Thyroid gland (tissue), 4 donors: ENCODE results near the gene HSPH1. TPM values are rescaled to one million over a fixed set of nuclear protein-coding genes. Genes with fewer than 3 reads are reported as not detected.

Source experiments
- DNase-seq, 2 donors: peaks; one replicate each; pipeline ENCODE4 v3.0.0-alpha.2; 2019
- H3K27ac ChIP-seq, 3 donors: fragments of 200-600 bp; sonication (generic); 1 replicate in 2 of 3; 2 replicates in 1 of 3; pipeline ENCODE4 v1.5.1; 2016 to 2019; ENCODE audit warnings: mild to moderate bottlenecking in 1 of 3, moderate library complexity in 1 of 3
- H3K27me3 ChIP-seq: fragments of 200-600 bp; sonication (generic); one replicate; pipeline ENCODE4 v1.5.1; 2019
- H3K36me3 ChIP-seq, 2 donors: fragments of 200-600 bp; sonication (generic); one replicate each; pipeline ENCODE4 v1.5.1; 2016 to 2019
- H3K4me1 ChIP-seq, 2 donors: fragments of 200-600 bp; sonication (generic); one replicate each; pipeline ENCODE4 v1.5.1; 2017 to 2019
- H3K4me3 ChIP-seq, 3 donors: fragments of 200-600 bp; sonication (generic); replicated peaks in 1 of 3; 1 replicate in 2 of 3; 2 replicates in 1 of 3; pipeline ENCODE4 v1.5.1; 2016; ENCODE audit warnings: mild to moderate bottlenecking in 1 of 3
- H3K9me3 ChIP-seq: fragments of 200-600 bp; sonication (generic); one replicate; pipeline ENCODE4 v1.5.1; 2017
- CTCF ChIP-seq, 6 experiments: fragments of 200-600 bp in 3 of 6; fragments of 450-650 bp in 3 of 6; sonication (generic) in 3 of 6; IDR thresholded peaks; one replicate each; pipeline ENCODE4 v1.5.1; 2016 to 2019; ENCODE audit warnings: antibody characterized with exemption in 6 of 6, mild to moderate bottlenecking in 2 of 6, inconsistent platforms in 1 of 6, moderate library complexity in 1 of 6
- POLR2A ChIP-seq, 2 donors: fragments of 450-650 bp; IDR thresholded peaks; one replicate each; pipeline ENCODE4 v1.6.1; 2017; ENCODE audit warnings: antibody characterized with exemption in 2 of 2, mild to moderate bottlenecking in 2 of 2, moderate library complexity in 1 of 2
- WGBS, 2 donors: methylation state at CpG; one replicate each; pipeline ENCODE4 v1.1.5; 2017; 5-methylcytosine and 5-hydroxymethylcytosine counted together
- intact Hi-C: fragments of 100-400 bp; cut with DNase I; formaldehyde crosslinking; loops from one replicate; pipeline ENCODE4 v1.15.1; 2023
- total RNA-seq, 4 donors: library from RNA; depleted of rRNA; stranded (reverse); fragments of >200 nt; gene quantifications; one replicate each; pipeline ENCODE4 v1.2.3, GENCODE V29; 2016

HSPH1 gene
- total RNA-seq, 4 donors from 2014 or later: 38.3 to 56.3 (median 48.7) TPM

- WGBS, 2 donors: 93 to 100% methylated on average over 1 of the region's 1 CpG
- H3K4me1 ChIP-seq: peaks cover 26 to 31% of the 10 kb centered on the region in 2 donors
- TF ChIP-seq POLR2A (IDR thresholded peaks at IDR 0.05): no peak
- TF ChIP-seq CTCF (IDR thresholded peaks at IDR 0.05): no peak
- H3K27ac ChIP-seq: no peak overlapping the region
- DNase-seq: no peak
- intact Hi-C loops: no loop called here
- no peaks in the 10 kb centered on the region for H3K36me3 ChIP-seq
- no peak overlapping the region for H3K4me3 ChIP-seq
- no peaks in the 10 kb centered on the region for H3K27me3 ChIP-seq
- no peaks in the 10 kb centered on the region for H3K9me3 ChIP-seq
Observed at GRCh38 chr13:31204592-31204991, 42.9 kb upstream of the HSPH1 start.

- H3K36me3 ChIP-seq: no peaks in the 10 kb centered on the region
- H3K27me3 ChIP-seq: no peaks in the 10 kb centered on the region
- H3K4me3 ChIP-seq: peak overlapping the region; percentile 18 to 71 (median 60)
- peaks cover 13 to 24% of the 10 kb centered on the region in 2 donors for H3K4me1 ChIP-seq
- peak overlapping the region; percentile 96 to 98 (median 98) for H3K27ac ChIP-seq
- intact Hi-C loops: no loop called here
- DNase-seq: peak; percentile 39 to 43
- H3K9me3 ChIP-seq: no peaks in the 10 kb centered on the region
- TF ChIP-seq POLR2A (IDR thresholded peaks at IDR 0.05): no peak
- no peak for TF ChIP-seq CTCF (IDR thresholded peaks at IDR 0.05)
- 49 to 55% methylated on average over 7 of the region's 7 CpGs for WGBS, 2 donors
Observed at GRCh38 chr13:31201341-31202031, 39.8 kb upstream of the HSPH1 start.

GRCh38 chr13:31200637-31200971 is 38.9 kb upstream of the HSPH1 start:
- H3K9me3 ChIP-seq: no peaks in the 10 kb centered on the region
- H3K27ac ChIP-seq: peak overlapping the region; percentile 96 to 98 (median 98)
- no peaks in the 10 kb centered on the region for H3K27me3 ChIP-seq
- H3K36me3 ChIP-seq: no peaks in the 10 kb centered on the region
- peak; percentile 54 to 59 for DNase-seq
- intact Hi-C loops: no loop called here
- H3K4me3 ChIP-seq: peak overlapping the region; percentile 18 to 71 (median 60)
- peak in 1 of 6 experiments; percentile 10 for TF ChIP-seq CTCF (IDR thresholded peaks at IDR 0.05)
- TF ChIP-seq POLR2A (IDR thresholded peaks at IDR 0.05): no peak
- peaks cover 13 to 24% of the 10 kb centered on the region in 2 donors for H3K4me1 ChIP-seq
- WGBS, 2 donors: 0 to 1% methylated on average over 16 of the region's 34 CpGs

GRCh38 chr13:31199849-31200636 is 38.3 kb upstream of the HSPH1 start, which contains the start of gene B3GLCT:
B3GLCT (plus strand) TSS chr13:31199975; CDS start chr13:31200085, 110 bp downstream.
- intact Hi-C loops: no loop called here
- Histone ChIP-seq H3K27ac (peak within 1 kb of the TSS; percentile 96 to 98 (median 98)), H3K36me3 (no peaks in the 10 kb centered on the region), H3K9me3 (no peaks in the 10 kb centered on the region), H3K4me3 (peak within 1 kb of the TSS; percentile 18 to 71 (median 60)), H3K27me3 (no peaks in the 10 kb centered on the region), H3K4me1 (peaks cover 13 to 24% of the 10 kb centered on the region in 2 donors)
- DNase-seq: peak; percentile 72 to 77
- whole genome bisulfite sequencing, 2 donors: 3% methylated on average over 12 of the region's 126 CpGs; no CpG with 5 or more reads in 1 of the 2 donors
- peak in 5 of 6 experiments; percentile 67 to 98 (median 95) for TF ChIP-seq CTCF (IDR thresholded peaks at IDR 0.05)
- TF ChIP-seq POLR2A (IDR thresholded peaks at IDR 0.05): peak in 1 of 2 donors; percentile 80

- Histone ChIP-seq H3K27me3 (no peaks in the 10 kb centered on the region), H3K36me3 (no peaks in the 10 kb centered on the region), H3K4me3 (peak overlapping the region in 1 of 3 donors; percentile 60), H3K4me1 (peaks cover 13 to 24% of the 10 kb centered on the region in 2 donors), H3K9me3 (no peaks in the 10 kb centered on the region), H3K27ac (peak overlapping the region; percentile 96 to 98 (median 98))
- WGBS, 2 donors: 13 to 18% methylated on average over 12 to 14 of the region's 15 CpGs
- no peak for TF ChIP-seq POLR2A (IDR thresholded peaks at IDR 0.05)
- TF ChIP-seq CTCF (IDR thresholded peaks at IDR 0.05): no peak
- no peak for DNase-seq
- intact Hi-C loops: no loop called here
Observed at GRCh38 chr13:31199527-31199848, 37.8 kb upstream of the HSPH1 start.
